Measurements from ENCODE around the gene RIPOR3. TPM values are rescaled to one million over a fixed set of nuclear protein-coding genes. Genes with fewer than 3 reads are reported as not detected.

RIPOR3 gene
- total RNA-seq, 8 experiments from 2014 or later: 1.0 to 13.0 (median 2.8) TPM

Other genes with a start within 250 kb of the RIPOR3 start
- gene PTPN1, start 181.2 kb downstream of the RIPOR3 start, total RNA-seq: 10 to 100 TPM; 28.2 to 54.5 (median 31.6) TPM
- 10 to 100 TPM in 1 of 8 experiments, 1 to 10 TPM in 7; 1.5 to 12.7 (median 6.6) TPM for gene PARD6B, start 40.0 kb upstream of the RIPOR3 start, total RNA-seq
- 10 to 100 TPM in 4 of 8 experiments, 1 to 10 TPM in 4; 2.4 to 20.3 (median 12.0) TPM for gene BCAS4, start 103.5 kb upstream of the RIPOR3 start, total RNA-seq
- gene ADNP, start 239.9 kb upstream of the RIPOR3 start, total RNA-seq: 100 to 1,000 TPM in 1 of 8 experiments, 10 to 100 TPM in 7; 11.6 to 121 (median 55.7) TPM

Data from motor neuron (in vitro differentiated cells).